Astrocyte (in vitro differentiated cells and primary cell): ENCODE data around the gene BMPR1B. TPM values are rescaled to one million over a fixed set of nuclear protein-coding genes. Genes with fewer than 3 reads are reported as not detected.

ENCODE experiments used
- DNase-seq: peaks from one replicate; pipeline ENCODE4 v3.0.0-alpha.2; 2010; ENCODE audit warnings: low read depth
- FAIRE-seq: peaks from 2 replicates; lab custom pipeline; 2011; peaks lifted over from hg19 to GRCh38; lab: Jason Lieb, UNC
- H2AFZ ChIP-seq: 2 replicates; pipeline ENCODE4 v1.6.0; 2012; ENCODE audit warnings: low read depth, low read length, inconsistent platforms
- H3K27ac ChIP-seq: 2 replicates; pipeline ENCODE4 v1.5.1; 2011; ENCODE audit warnings: low read depth, low read length, inconsistent platforms
- H3K27me3 ChIP-seq: 2 replicates; pipeline ENCODE4 v1.6.0; 2011; ENCODE audit warnings: low read length, inconsistent platforms; ENCODE audit not compliant: insufficient read depth
- H3K36me3 ChIP-seq: 2 replicates; pipeline ENCODE4 v1.5.1; 2011; ENCODE audit warnings: low read length, inconsistent platforms; ENCODE audit not compliant: insufficient read depth
- H3K4me1 ChIP-seq: 2 replicates; pipeline ENCODE4 v1.5.1; 2011; ENCODE audit warnings: low read length, inconsistent platforms; ENCODE audit not compliant: insufficient read depth
- H3K4me2 ChIP-seq: 2 replicates; pipeline ENCODE4 v1.6.0; 2012; ENCODE audit warnings: low read length, inconsistent platforms
- H3K4me3 ChIP-seq: 2 replicates; pipeline ENCODE4 v1.5.1; 2011; ENCODE audit warnings: low read depth, mild to moderate bottlenecking, low read length, inconsistent platforms; ENCODE audit not compliant: insufficient read depth
- H3K79me2 ChIP-seq: 2 replicates; pipeline ENCODE4 v1.6.0; 2012; ENCODE audit warnings: mild to moderate bottlenecking, low read length, inconsistent platforms; ENCODE audit not compliant: insufficient read depth
- H3K9ac ChIP-seq: 2 replicates; pipeline ENCODE4 v1.6.0; 2012; ENCODE audit warnings: mild to moderate bottlenecking, low read length, inconsistent platforms
- H3K9me3 ChIP-seq: 2 replicates; pipeline ENCODE4 v1.5.1; 2012; ENCODE audit warnings: low read depth, mild to moderate bottlenecking, low read length, inconsistent platforms; ENCODE audit not compliant: insufficient read depth
- H4K20me1 ChIP-seq: 2 replicates; pipeline ENCODE4 v1.6.0; 2012; ENCODE audit warnings: low read length, inconsistent platforms; ENCODE audit not compliant: insufficient read depth
- H3K27ac Mint-ChIP-seq: one replicate; pipeline ENCODE4 v1.8.0; 2021; ENCODE audit warnings: mild to moderate bottlenecking, mixed read lengths; ENCODE audit not compliant: unreplicated experiment
- H3K27me3 Mint-ChIP-seq: one replicate; pipeline ENCODE4 v1.8.0; 2021; ENCODE audit warnings: low read depth, mixed read lengths; ENCODE audit not compliant: unreplicated experiment
- H3K36me3 Mint-ChIP-seq: one replicate; pipeline ENCODE4 v1.8.0; 2021; ENCODE audit warnings: low read depth, mixed read lengths; ENCODE audit not compliant: unreplicated experiment
- H3K4me1 Mint-ChIP-seq: one replicate; pipeline ENCODE4 v1.8.0; 2021; ENCODE audit warnings: low read depth, mixed read lengths; ENCODE audit not compliant: unreplicated experiment
- H3K4me3 Mint-ChIP-seq: one replicate; pipeline ENCODE4 v1.8.0; 2021; ENCODE audit warnings: mild to moderate bottlenecking, moderate library complexity, mixed read lengths; ENCODE audit not compliant: unreplicated experiment
- H3K9me3 Mint-ChIP-seq: one replicate; pipeline ENCODE4 v1.8.0; 2021; ENCODE audit warnings: mild to moderate bottlenecking, mixed read lengths; ENCODE audit not compliant: unreplicated experiment
- EZH2 ChIP-seq: IDR thresholded peaks from 2 replicates; pipeline ENCODE4 v1.6.1; 2012; ENCODE audit warnings: mild to moderate bottlenecking, low read length, inconsistent platforms; ENCODE audit not compliant: insufficient read depth
- total RNA-seq: library from RNA; stranded (reverse); gene quantifications from 2 replicates; pipeline ENCODE4 v1.2.1, GENCODE V29; 2021
- TF ChIP-seq, protein P1 (sequence below): IDR thresholded peaks from 2 replicates; pipeline ENCODE4 v1.5.1; 2011; ENCODE audit warnings: low read depth, mild to moderate bottlenecking, inconsistent platforms, low read length, moderate library complexity; ENCODE audit not compliant: insufficient read depth

Gene BMPR1B
- total RNA-seq, 1 donor from 2014 or later = 14.1 TPM

DNA sequence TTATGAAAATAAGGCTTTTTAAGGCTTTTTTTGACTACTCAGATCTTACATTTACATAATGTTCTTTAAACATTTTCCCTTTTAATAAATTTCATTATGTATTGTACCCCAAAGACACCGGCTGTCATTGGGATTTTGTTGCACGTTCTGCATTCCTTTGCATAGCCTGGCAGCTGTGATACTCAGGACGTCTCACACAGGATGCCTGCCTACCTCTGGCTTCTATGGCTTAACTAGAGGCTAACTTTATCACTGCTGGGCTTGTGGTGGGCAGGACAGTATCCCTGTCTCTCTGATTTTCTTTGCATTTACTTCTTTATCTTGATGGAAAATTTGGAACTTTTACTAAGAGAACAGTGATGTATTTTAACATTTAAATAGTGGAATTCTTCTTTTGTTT, 147.8 kb downstream of the BMPR1B start:
- H3K9ac ChIP-seq = no peak overlapping the region
- TF ChIP-seq, protein P1, sequence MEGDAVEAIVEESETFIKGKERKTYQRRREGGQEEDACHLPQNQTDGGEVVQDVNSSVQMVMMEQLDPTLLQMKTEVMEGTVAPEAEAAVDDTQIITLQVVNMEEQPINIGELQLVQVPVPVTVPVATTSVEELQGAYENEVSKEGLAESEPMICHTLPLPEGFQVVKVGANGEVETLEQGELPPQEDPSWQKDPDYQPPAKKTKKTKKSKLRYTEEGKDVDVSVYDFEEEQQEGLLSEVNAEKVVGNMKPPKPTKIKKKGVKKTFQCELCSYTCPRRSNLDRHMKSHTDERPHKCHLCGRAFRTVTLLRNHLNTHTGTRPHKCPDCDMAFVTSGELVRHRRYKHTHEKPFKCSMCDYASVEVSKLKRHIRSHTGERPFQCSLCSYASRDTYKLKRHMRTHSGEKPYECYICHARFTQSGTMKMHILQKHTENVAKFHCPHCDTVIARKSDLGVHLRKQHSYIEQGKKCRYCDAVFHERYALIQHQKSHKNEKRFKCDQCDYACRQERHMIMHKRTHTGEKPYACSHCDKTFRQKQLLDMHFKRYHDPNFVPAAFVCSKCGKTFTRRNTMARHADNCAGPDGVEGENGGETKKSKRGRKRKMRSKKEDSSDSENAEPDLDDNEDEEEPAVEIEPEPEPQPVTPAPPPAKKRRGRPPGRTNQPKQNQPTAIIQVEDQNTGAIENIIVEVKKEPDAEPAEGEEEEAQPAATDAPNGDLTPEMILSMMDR = no peak
- TF ChIP-seq EZH2 = no peak
- Mint-ChIP-seq H3K4me3 (no peak overlapping the region), H3K36me3 (no peaks in the 10 kb centered on the region), H3K27me3 (no peaks in the 10 kb centered on the region), H3K4me1 (peaks cover 11% of the 10 kb centered on the region), H3K9me3 (no peaks in the 10 kb centered on the region), H3K27ac (no peak overlapping the region)
- DNase-seq (no peak), FAIRE-seq (no peak)
- no peak overlapping the region for H3K4me3 ChIP-seq
- no peak overlapping the region for H2AFZ ChIP-seq
- H4K20me1 ChIP-seq = no peaks in the 10 kb centered on the region
- no peaks in the 10 kb centered on the region for H3K27me3 ChIP-seq
- no peaks in the 10 kb centered on the region for H3K4me1 ChIP-seq
- no peaks in the 10 kb centered on the region for H3K36me3 ChIP-seq
- no peaks in the 10 kb centered on the region for H3K9me3 ChIP-seq
- H3K27ac ChIP-seq = no peak overlapping the region
- no peaks in the 10 kb centered on the region for H3K79me2 ChIP-seq
- H3K4me2 ChIP-seq = no peak overlapping the region

DNA sequence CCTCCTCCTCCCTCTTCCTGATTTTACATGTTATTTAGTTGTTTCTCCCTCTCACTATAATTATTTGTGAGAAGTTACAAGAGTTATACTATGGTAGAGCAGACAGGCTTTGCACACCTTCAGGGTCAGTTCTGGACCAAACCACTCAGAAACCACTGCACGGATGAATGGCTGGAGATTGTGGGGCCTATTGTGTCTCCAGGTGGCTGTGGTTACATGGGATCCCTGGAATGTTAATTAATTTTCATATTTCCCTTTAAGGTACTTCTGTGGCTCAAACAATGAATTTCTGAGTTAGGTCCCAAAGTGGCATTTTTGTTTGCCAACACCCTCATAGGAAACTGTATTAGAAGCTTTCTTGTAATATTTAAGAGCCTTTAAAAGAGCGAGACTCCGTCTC, 151.9 kb downstream of the BMPR1B start:
- Mint-ChIP-seq H3K36me3 (no peaks in the 10 kb centered on the region), H3K27me3 (no peaks in the 10 kb centered on the region), H3K27ac (no peak overlapping the region), H3K9me3 (no peaks in the 10 kb centered on the region), H3K4me1 (peaks cover 11% of the 10 kb centered on the region), H3K4me3 (no peak overlapping the region)
- no peak for TF ChIP-seq EZH2
- TF ChIP-seq, protein P1 = no peak
- Histone ChIP-seq H3K4me2 (no peak overlapping the region), H3K4me1 (no peaks in the 10 kb centered on the region), H3K9ac (no peak overlapping the region), H3K4me3 (no peak overlapping the region), H3K36me3 (no peaks in the 10 kb centered on the region), H3K27ac (no peak overlapping the region), H3K27me3 (no peaks in the 10 kb centered on the region), H4K20me1 (no peaks in the 10 kb centered on the region), H3K79me2 (no peaks in the 10 kb centered on the region), H2AFZ (no peak overlapping the region), H3K9me3 (no peaks in the 10 kb centered on the region)
- FAIRE-seq (no peak), DNase-seq (peak; percentile 40)

DNA sequence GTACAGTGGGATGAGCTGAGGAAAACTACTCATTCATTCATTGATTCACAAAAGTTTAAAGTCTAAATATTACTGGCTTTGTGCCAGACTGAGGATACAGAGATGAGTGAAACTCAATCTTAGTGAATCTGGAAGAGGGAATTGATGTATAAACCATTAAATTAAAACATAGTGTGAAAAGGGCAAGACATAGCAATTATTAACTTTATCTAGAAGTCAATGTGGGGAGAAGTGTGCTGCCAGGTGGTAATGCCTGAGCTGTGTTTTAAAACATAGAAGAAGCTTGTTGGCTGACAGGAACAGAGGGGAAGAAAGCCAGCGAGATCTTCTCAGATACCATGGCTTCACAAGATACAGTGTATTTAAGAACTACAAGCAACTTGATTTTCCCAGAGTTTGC, 153.4 kb downstream of the BMPR1B start:
- peaks cover 11% of the 10 kb centered on the region for H3K4me1 Mint-ChIP-seq
- no peak overlapping the region for H3K4me3 Mint-ChIP-seq
- no peaks in the 10 kb centered on the region for H3K36me3 Mint-ChIP-seq
- H4K20me1 ChIP-seq = no peaks in the 10 kb centered on the region
- no peak overlapping the region for H3K9ac ChIP-seq
- no peak overlapping the region for H3K27ac ChIP-seq
- TF ChIP-seq, protein P1 = no peak
- TF ChIP-seq EZH2 = no peak
- no peak overlapping the region for H3K4me2 ChIP-seq
- no peaks in the 10 kb centered on the region for H3K27me3 Mint-ChIP-seq
- H3K4me3 ChIP-seq = no peak overlapping the region
- H3K9me3 ChIP-seq = no peaks in the 10 kb centered on the region
- H3K79me2 ChIP-seq = no peaks in the 10 kb centered on the region
- FAIRE-seq = no peak
- H3K27ac Mint-ChIP-seq = no peak overlapping the region
- DNase-seq = no peak
- H3K9me3 Mint-ChIP-seq = no peaks in the 10 kb centered on the region
- no peaks in the 10 kb centered on the region for H3K27me3 ChIP-seq
- no peaks in the 10 kb centered on the region for H3K4me1 ChIP-seq
- no peaks in the 10 kb centered on the region for H3K36me3 ChIP-seq
- no peak overlapping the region for H2AFZ ChIP-seq
